ENCODE data around the gene PIP5K1B.

DNA sequence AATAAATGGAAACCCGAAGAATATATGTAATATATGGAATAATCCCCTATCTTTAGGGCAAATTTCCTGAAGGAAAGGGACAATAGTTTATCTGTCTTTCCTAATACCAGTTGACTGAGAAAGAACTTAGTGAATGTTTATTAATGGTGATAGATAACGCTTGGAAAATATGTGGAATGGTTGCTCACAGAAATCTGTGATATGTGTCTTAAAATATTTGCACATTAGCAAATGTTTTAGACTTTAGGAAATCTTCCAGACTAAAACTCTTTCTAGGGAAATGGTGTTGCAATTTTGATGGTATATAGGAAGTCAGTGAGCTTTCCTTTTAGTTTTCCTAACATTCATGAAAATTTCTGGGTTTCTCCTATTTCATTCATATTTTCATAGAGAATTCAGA, 90.4 kb downstream of the PIP5K1B start:
- TF ChIP-seq, protein P1, sequence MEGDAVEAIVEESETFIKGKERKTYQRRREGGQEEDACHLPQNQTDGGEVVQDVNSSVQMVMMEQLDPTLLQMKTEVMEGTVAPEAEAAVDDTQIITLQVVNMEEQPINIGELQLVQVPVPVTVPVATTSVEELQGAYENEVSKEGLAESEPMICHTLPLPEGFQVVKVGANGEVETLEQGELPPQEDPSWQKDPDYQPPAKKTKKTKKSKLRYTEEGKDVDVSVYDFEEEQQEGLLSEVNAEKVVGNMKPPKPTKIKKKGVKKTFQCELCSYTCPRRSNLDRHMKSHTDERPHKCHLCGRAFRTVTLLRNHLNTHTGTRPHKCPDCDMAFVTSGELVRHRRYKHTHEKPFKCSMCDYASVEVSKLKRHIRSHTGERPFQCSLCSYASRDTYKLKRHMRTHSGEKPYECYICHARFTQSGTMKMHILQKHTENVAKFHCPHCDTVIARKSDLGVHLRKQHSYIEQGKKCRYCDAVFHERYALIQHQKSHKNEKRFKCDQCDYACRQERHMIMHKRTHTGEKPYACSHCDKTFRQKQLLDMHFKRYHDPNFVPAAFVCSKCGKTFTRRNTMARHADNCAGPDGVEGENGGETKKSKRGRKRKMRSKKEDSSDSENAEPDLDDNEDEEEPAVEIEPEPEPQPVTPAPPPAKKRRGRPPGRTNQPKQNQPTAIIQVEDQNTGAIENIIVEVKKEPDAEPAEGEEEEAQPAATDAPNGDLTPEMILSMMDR (IDR thresholded peaks at IDR 0.05; ENCODE audit: insufficient read depth, low read depth, low read length): no peak
- TF ChIP-seq EZH2 (IDR thresholded peaks at IDR 0.05; ENCODE audit: insufficient read depth, low read length): no peak

Data from astrocyte (in vitro differentiated cells and primary cell).